Neural cell (in vitro differentiated cells): Measurements from ENCODE around the gene PRTG. TPM values are rescaled to one million over a fixed set of nuclear protein-coding genes. Genes with fewer than 3 reads are reported as not detected.

ENCODE experiments used
- H2AFZ ChIP-seq: fragments of 200-600, 300-800 bp; sonication (generic), shearing (Covaris generic); 2 replicates; pipeline ENCODE4 v1.6.0; 2014; ENCODE audit warnings: low read depth, mild to moderate bottlenecking, antibody characterized with exemption, low read length, moderate library complexity
- H3F3A ChIP-seq: fragments of 200-600 bp; shearing (Covaris generic); 2 replicates; pipeline ENCODE4 v1.6.1; 2016; ENCODE audit warnings: mild to moderate bottlenecking, moderate library complexity, mixed read lengths, antibody characterized with exemption, low read length; ENCODE audit not compliant: insufficient read depth, poor library complexity, severe bottlenecking
- H3K27ac ChIP-seq: fragments of 200-600, 300-800 bp; sonication (generic), shearing (Covaris generic); 2 replicates; pipeline ENCODE4 v1.5.1; 2014; ENCODE audit warnings: mild to moderate bottlenecking, low read length, moderate library complexity
- H3K27me3 ChIP-seq: fragments of 300-800, 200-600 bp; sonication (generic), shearing (Covaris generic); 2 replicates; pipeline ENCODE4 v1.6.0; 2014; ENCODE audit warnings: mild to moderate bottlenecking, low read depth, low read length, moderate library complexity; ENCODE audit not compliant: insufficient read depth
- H3K36me3 ChIP-seq: fragments of 300-800, 200-600 bp; sonication (generic), shearing (Covaris generic); 2 replicates; pipeline ENCODE4 v1.5.1; 2014; ENCODE audit warnings: mild to moderate bottlenecking, antibody characterized with exemption, low read length, moderate library complexity; ENCODE audit not compliant: insufficient read depth
- H3K4me2 ChIP-seq: fragments of 300-800, 200-600 bp; sonication (generic), shearing (Covaris generic); 2 replicates; pipeline ENCODE4 v1.6.0; 2014; ENCODE audit warnings: mild to moderate bottlenecking, low read length
- H3K4me3 ChIP-seq: fragments of 300-800, 200-600 bp; sonication (generic), shearing (Covaris generic); 2 replicates; pipeline ENCODE4 v1.5.1; 2014; ENCODE audit warnings: mild to moderate bottlenecking, low read length, moderate library complexity
- H3K79me2 ChIP-seq: fragments of 200-600 bp; shearing (Covaris generic); replicated peaks from 2 replicates; pipeline ENCODE4 v1.6.0; 2014; ENCODE audit warnings: mild to moderate bottlenecking, low read length, moderate library complexity; ENCODE audit not compliant: insufficient read depth
- H3K9ac ChIP-seq: fragments of 300-800, 200-600 bp; sonication (generic), shearing (Covaris generic); 2 replicates; pipeline ENCODE4 v1.6.1; 2016; ENCODE audit warnings: mild to moderate bottlenecking, low read length, mixed read lengths
- H3K9me2 ChIP-seq: fragments of 200-600 bp; shearing (Covaris generic); 2 replicates; pipeline ENCODE4 v1.6.1; 2016; ENCODE audit warnings: mild to moderate bottlenecking, low read length, mixed read lengths; ENCODE audit not compliant: insufficient read depth
- H3K9me3 ChIP-seq: fragments of 200-600, 300-800 bp; sonication (generic), shearing (Covaris generic); 2 replicates; pipeline ENCODE4 v1.6.1; 2016; ENCODE audit warnings: mild to moderate bottlenecking, mixed run types, low read length, moderate library complexity, mixed read lengths
- H4K20me1 ChIP-seq: fragments of 200-600 bp; shearing (Covaris generic); 2 replicates; pipeline ENCODE4 v1.6.1; 2016; ENCODE audit warnings: mild to moderate bottlenecking, mixed run types; ENCODE audit not compliant: insufficient read depth
- EP300 ChIP-seq: fragments of 450-650 bp; conservative IDR thresholded peaks from 2 replicates; pipeline ENCODE4 v1.6.1; 2014; ENCODE audit warnings: antibody characterized with exemption, mild to moderate bottlenecking, moderate library complexity; ENCODE audit not compliant: poor library complexity, severe bottlenecking
- EZH2 ChIP-seq: fragments of 200-600, 300-800 bp; shearing (Covaris generic), sonication (generic); IDR thresholded peaks from 2 replicates; pipeline ENCODE4 v1.6.1; 2014; ENCODE audit warnings: antibody characterized with exemption, low read length, borderline replicate concordance, mild to moderate bottlenecking; ENCODE audit not compliant: insufficient read depth, poor library complexity, severe bottlenecking
- MXI1 ChIP-seq: fragments of 450-650 bp; conservative IDR thresholded peaks from 2 replicates; pipeline ENCODE4 v1.6.1; 2014; ENCODE audit warnings: antibody characterized with exemption, mild to moderate bottlenecking; ENCODE audit not compliant: poor library complexity, severe bottlenecking
- POLR2AphosphoS5 ChIP-seq: IDR thresholded peaks from 2 replicates; pipeline ENCODE4 v1.6.1; 2012
- RAD21 ChIP-seq: fragments of 450-650 bp; conservative IDR thresholded peaks from 2 replicates; pipeline ENCODE4 v1.6.1; 2014; ENCODE audit warnings: antibody characterized with exemption, mild to moderate bottlenecking, moderate library complexity
- SMC3 ChIP-seq: fragments of 450-650 bp; conservative IDR thresholded peaks from 2 replicates; pipeline ENCODE4 v1.6.1; 2014; ENCODE audit warnings: antibody characterized with exemption, mild to moderate bottlenecking, moderate library complexity; ENCODE audit not compliant: poor library complexity
- TAF1 ChIP-seq: IDR thresholded peaks from 2 replicates; pipeline ENCODE4 v1.6.1; 2012; ENCODE audit warnings: low read depth
- polyA plus RNA-seq: library from polyadenylated mRNA; depleted of rRNA; stranded (reverse); fragments of >200 nt; gene quantifications from 2 replicates; pipeline ENCODE4 v1.2.3, GENCODE V29; 2014
- TF ChIP-seq, protein P1 (sequence below): IDR thresholded peaks from 2 replicates; pipeline ENCODE4 v1.6.1; 2012; ENCODE audit warnings: borderline replicate concordance
- TF ChIP-seq, protein P2 (sequence below): fragments of 450-650 bp; IDR thresholded peaks from 2 replicates; pipeline ENCODE4 v1.5.1; 2014; ENCODE audit warnings: antibody characterized with exemption, mild to moderate bottlenecking, moderate library complexity; ENCODE audit not compliant: poor library complexity, severe bottlenecking

Gene PRTG
- polyA plus RNA-seq, 1 donor from 2014 or later, result 3.8 TPM

DNA sequence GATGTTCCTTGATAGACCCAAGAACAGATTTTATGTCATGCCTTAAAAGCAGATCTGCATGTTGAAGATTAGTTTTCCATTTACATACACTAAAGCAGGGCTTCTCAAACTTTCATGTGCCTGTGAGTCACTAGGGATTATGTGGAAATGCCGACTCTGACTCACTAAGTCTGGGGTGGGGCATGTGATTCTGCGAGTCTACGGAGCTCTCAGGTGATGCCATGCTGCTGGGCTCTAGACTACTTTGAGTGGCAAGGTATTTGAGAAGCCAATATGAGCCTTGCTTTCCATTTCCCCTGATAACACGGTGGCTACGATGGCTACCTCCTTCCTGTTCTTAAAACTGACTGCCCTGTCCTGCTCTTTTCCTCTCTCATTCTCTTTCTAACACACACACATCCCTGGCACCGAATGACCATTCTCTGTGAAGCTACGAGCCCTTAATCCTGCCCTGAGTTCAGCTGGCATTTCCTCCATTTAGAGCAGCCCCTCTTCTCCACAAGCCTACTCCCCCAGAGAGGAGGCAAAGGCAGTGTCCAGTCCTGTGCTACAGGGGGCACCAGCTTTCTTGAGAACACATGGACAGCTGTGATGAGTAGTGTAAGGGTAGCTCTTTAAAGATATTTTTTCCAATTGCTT lies 115.1 kb downstream of the PRTG start (continued):
- TF ChIP-seq, protein P1, sequence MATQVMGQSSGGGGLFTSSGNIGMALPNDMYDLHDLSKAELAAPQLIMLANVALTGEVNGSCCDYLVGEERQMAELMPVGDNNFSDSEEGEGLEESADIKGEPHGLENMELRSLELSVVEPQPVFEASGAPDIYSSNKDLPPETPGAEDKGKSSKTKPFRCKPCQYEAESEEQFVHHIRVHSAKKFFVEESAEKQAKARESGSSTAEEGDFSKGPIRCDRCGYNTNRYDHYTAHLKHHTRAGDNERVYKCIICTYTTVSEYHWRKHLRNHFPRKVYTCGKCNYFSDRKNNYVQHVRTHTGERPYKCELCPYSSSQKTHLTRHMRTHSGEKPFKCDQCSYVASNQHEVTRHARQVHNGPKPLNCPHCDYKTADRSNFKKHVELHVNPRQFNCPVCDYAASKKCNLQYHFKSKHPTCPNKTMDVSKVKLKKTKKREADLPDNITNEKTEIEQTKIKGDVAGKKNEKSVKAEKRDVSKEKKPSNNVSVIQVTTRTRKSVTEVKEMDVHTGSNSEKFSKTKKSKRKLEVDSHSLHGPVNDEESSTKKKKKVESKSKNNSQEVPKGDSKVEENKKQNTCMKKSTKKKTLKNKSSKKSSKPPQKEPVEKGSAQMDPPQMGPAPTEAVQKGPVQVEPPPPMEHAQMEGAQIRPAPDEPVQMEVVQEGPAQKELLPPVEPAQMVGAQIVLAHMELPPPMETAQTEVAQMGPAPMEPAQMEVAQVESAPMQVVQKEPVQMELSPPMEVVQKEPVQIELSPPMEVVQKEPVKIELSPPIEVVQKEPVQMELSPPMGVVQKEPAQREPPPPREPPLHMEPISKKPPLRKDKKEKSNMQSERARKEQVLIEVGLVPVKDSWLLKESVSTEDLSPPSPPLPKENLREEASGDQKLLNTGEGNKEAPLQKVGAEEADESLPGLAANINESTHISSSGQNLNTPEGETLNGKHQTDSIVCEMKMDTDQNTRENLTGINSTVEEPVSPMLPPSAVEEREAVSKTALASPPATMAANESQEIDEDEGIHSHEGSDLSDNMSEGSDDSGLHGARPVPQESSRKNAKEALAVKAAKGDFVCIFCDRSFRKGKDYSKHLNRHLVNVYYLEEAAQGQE, result no peak
- no peak for TF ChIP-seq EP300
- no peak for TF ChIP-seq MXI1

DNA sequence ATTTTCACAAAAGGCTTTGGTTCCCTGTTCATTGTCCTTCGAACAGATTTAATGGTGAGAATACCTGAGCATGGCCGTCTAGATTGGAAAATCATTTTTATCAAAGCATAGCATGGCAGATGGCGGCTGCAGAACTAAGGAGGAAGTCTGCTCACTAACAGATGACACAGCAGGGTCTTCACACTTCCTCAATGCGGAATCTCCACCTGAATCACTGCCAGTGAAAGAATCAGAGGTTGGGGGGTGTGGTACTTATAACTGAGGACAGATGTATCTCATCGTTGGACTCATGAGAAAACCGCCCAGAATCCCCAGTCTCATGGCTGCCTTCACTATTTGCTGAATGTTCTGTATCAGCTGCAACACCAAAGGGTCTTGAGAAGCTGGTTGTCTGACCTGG lies 123.2 kb downstream of the PRTG start:
- TF ChIP-seq TAF1 (no peak), EP300 (no peak), SMC3 (no peak), EZH2 (no peak), MXI1 (no peak), POLR2AphosphoS5 (no peak), RAD21 (no peak)
- TF ChIP-seq, protein P2, sequence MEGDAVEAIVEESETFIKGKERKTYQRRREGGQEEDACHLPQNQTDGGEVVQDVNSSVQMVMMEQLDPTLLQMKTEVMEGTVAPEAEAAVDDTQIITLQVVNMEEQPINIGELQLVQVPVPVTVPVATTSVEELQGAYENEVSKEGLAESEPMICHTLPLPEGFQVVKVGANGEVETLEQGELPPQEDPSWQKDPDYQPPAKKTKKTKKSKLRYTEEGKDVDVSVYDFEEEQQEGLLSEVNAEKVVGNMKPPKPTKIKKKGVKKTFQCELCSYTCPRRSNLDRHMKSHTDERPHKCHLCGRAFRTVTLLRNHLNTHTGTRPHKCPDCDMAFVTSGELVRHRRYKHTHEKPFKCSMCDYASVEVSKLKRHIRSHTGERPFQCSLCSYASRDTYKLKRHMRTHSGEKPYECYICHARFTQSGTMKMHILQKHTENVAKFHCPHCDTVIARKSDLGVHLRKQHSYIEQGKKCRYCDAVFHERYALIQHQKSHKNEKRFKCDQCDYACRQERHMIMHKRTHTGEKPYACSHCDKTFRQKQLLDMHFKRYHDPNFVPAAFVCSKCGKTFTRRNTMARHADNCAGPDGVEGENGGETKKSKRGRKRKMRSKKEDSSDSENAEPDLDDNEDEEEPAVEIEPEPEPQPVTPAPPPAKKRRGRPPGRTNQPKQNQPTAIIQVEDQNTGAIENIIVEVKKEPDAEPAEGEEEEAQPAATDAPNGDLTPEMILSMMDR, result no peak
- TF ChIP-seq, protein P1, result no peak
- Histone ChIP-seq H3K27ac (no peak overlapping the region), H4K20me1 (no peaks in the 10 kb centered on the region), H3K36me3 (no peaks in the 10 kb centered on the region), H3K79me2 (no peaks in the 10 kb centered on the region), H3K9me3 (no peaks in the 10 kb centered on the region), H3F3A (no peaks in the 10 kb centered on the region), H2AFZ (no peak overlapping the region), H3K4me2 (no peak overlapping the region), H3K27me3 (no peaks in the 10 kb centered on the region), H3K9ac (no peak overlapping the region), H3K9me2 (no peaks in the 10 kb centered on the region), H3K4me3 (no peak overlapping the region)
